ENCODE measurements around the gene SPPL3. TPM values are rescaled to one million over a fixed set of nuclear protein-coding genes. Genes with fewer than 3 reads are reported as not detected.

Gene SPPL3
- total RNA-seq, 4 donors from 2014 or later = 25.7 to 37.5 (median 34.7) TPM

GRCh38 chr12:120718055-120718454, 186.1 kb downstream of the SPPL3 start:
- Histone ChIP-seq H3K4me3 (replicated peaks in 1 of 3) (no peak overlapping the region), H3K4me1 (peaks cover 0 to 6% of the 10 kb centered on the region in 2 donors), H3K27me3 (no peaks in the 10 kb centered on the region), H3K27ac (no peak overlapping the region), H3K9me3 (no peaks in the 10 kb centered on the region), H3K36me3 (peaks cover 69 to 71% of the 10 kb centered on the region in 2 donors)
- no peak for DNase-seq
- intact Hi-C loops (cut with DNase I) = loop anchor here (5.0 kb wide), 1 partner anchor 136 kb away; the partner anchor contains the start of gene POP5
- 89 to 93% methylated on average over 2 to 9 of the region's 9 CpGs for WGBS, 2 donors
- no peak for TF ChIP-seq CTCF (IDR thresholded peaks at IDR 0.05)
- no peak for TF ChIP-seq POLR2A (IDR thresholded peaks at IDR 0.05)

GRCh38 chr12:120713861-120714482, 190.2 kb downstream of the SPPL3 start:
- no peak overlapping the region for H3K4me3 ChIP-seq (replicated peaks in 1 of 3)
- intact Hi-C loops (cut with DNase I) = no loop called here
- no peaks in the 10 kb centered on the region for H3K9me3 ChIP-seq
- peak; percentile 68 to 75 for DNase-seq
- no peak overlapping the region for H3K27ac ChIP-seq
- H3K4me1 ChIP-seq = peaks cover 21 to 22% of the 10 kb centered on the region in 2 donors
- TF ChIP-seq CTCF (IDR thresholded peaks at IDR 0.05) (peak; percentile 56 to 93 (median 84)), POLR2A (IDR thresholded peaks at IDR 0.05) (no peak)
- no peaks in the 10 kb centered on the region for H3K27me3 ChIP-seq
- 27 to 33% methylated on average over 4 of the region's 4 CpGs for WGBS, 2 donors
- peaks cover 39 to 41% of the 10 kb centered on the region in 2 donors for H3K36me3 ChIP-seq

- Histone ChIP-seq H3K9me3 (no peaks in the 10 kb centered on the region), H3K27me3 (no peaks in the 10 kb centered on the region), H3K4me1 (peaks cover 24 to 28% of the 10 kb centered on the region in 2 donors), H3K27ac (no peak overlapping the region), H3K36me3 (peaks cover 27 to 33% of the 10 kb centered on the region in 2 donors), H3K4me3 (replicated peaks in 1 of 3) (no peak overlapping the region)
- WGBS, 2 donors = 84% methylated on average over 6 of the region's 6 CpGs
- no peak for DNase-seq
- TF ChIP-seq CTCF (IDR thresholded peaks at IDR 0.05) (no peak), POLR2A (IDR thresholded peaks at IDR 0.05) (no peak)
- intact Hi-C loops (cut with DNase I) = no loop called here
These were observed 191.5 kb downstream of the SPPL3 start for GRCh38 chr12:120712610-120713009.

Other genes with a start within 250 kb of the SPPL3 start
- 100 to 1,000 TPM; 122 to 288 (median 187) TPM for gene MLEC, start 217.2 kb downstream of the SPPL3 start, total RNA-seq
- 10 to 100 TPM; 44.1 to 65.3 (median 61.6) TPM for gene UNC119B, start 193.9 kb downstream of the SPPL3 start, total RNA-seq
- gene ACADS, start 178.5 kb downstream of the SPPL3 start, total RNA-seq = 10 to 100 TPM; 40.8 to 85.9 (median 65.1) TPM
- not detected for gene HNF1A, start 74.2 kb upstream of the SPPL3 start, total RNA-seq
- gene C12orf43, start 112.1 kb upstream of the SPPL3 start, total RNA-seq = 10 to 100 TPM; 11.3 to 15.8 (median 13.0) TPM
- gene OASL, start 134.9 kb upstream of the SPPL3 start, total RNA-seq = 1 to 10 TPM in 1 of 4 donors, under 1 TPM in 3; 0.20 to 1.4 (median 0.49) TPM
- 1 to 10 TPM in 1 of 4 donors, under 1 TPM in 3; 0.44 to 1.5 (median 0.73) TPM for gene P2RX7, start 228.5 kb upstream of the SPPL3 start, total RNA-seq